ENCODE data around the gene ATXN10. TPM values are rescaled to one million over a fixed set of nuclear protein-coding genes. Genes with fewer than 3 reads are reported as not detected.

The ATXN10 gene
- total and polyA plus RNA-seq, 2 of the 8 experiments (the other 6 are each of a cell fraction or from before 2014, with no cell fraction given): 134 to 210 TPM

DNA sequence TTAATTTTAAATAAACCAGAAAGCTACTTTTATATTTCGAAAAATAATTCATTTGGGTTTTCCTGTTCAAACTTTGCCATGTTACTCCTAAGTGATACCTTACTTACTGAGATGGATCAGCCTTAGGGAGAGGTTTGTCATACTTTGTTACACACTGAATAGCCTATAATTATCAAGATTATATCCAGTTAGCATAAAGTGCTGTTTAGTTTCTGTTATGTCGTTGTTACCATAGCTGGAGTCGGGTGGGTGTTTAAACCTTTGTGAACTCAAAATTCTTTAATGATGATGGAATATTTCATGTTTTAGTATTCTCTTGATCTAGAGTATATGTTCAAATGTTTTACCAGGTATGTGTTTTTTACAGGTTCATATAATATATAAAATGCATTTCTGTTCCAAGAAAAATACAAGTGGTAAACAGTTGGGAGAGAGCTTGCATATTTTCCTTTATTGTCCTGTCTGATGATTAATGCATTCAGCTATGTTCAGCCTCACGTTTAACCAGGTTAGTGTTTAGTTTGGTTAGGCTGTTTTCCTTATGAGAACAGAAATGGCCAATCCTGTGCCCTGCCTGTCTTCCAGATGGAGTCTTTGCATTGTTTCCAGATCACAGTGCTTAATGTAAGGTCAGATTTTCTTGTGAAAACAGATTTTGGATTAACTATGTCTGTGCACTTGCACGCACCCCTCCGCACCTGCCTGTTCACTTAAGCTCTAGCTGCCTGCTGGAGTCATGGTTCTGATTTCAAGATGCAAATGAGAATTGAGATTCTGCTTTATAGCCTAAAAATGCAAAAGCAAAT, 105.6 kb downstream of the ATXN10 start:
- Histone ChIP-seq H4K8ac (ENCODE audit: extremely low read depth, insufficient read depth, low read length) (no peak overlapping the region), H2BK120ac (replicated peaks; ENCODE audit: low read depth, low read length) (no peak overlapping the region), H2AFZ (ENCODE audit: low read length) (no peak overlapping the region), H3K4me2 (ENCODE audit: insufficient read depth in 1 of 2, low read depth in 2 of 2, low read length in 2 of 2) (no peak overlapping the region), H3K23ac (ENCODE audit: insufficient read length) (no peak overlapping the region), H2AK5ac (ENCODE audit: low read depth, low read length) (no peak overlapping the region), H3K23me2 (ENCODE audit: low read depth, low read length) (no peaks in the 10 kb centered on the region), H3K4me3 (ENCODE audit: extremely low read depth in 1 of 4, insufficient read depth in 2 of 4, low read depth in 3 of 4, low read length in 4 of 4) (no peak overlapping the region), H4K5ac (ENCODE audit: insufficient read length, low read depth, low read length) (no peak overlapping the region), H2BK20ac (ENCODE audit: low read length) (no peak overlapping the region), H3K27ac (ENCODE audit: low read depth, low read length) (no peak overlapping the region), H3K79me2 (ENCODE audit: control insufficient read depth in 1 of 2, insufficient read depth in 2 of 2, low read length in 2 of 2) (peaks cover 0 to 20% of the 10 kb centered on the region in 2 experiments; a peak in 2 of 4 replicates), H3K36me3 (ENCODE audit: control insufficient read depth in 2 of 4, insufficient read depth in 4 of 4, low read length in 3 of 4) (no peaks in the 10 kb centered on the region), H3K27me3 (replicated peaks in 1 of 4; ENCODE audit: control insufficient read depth in 3 of 4, extremely low read depth in 1 of 4, insufficient read depth in 3 of 4, low read length in 3 of 4) (no peaks in the 10 kb centered on the region), H3K18ac (ENCODE audit: extremely low read depth, low read length) (no peak overlapping the region), H3K56ac (replicated peaks; ENCODE audit: insufficient read length, low read depth, low read length) (no peak overlapping the region), H3K4ac (replicated peaks; ENCODE audit: insufficient read length, low read depth, low read length) (no peak overlapping the region), H4K20me1 (replicated peaks in 1 of 2; ENCODE audit: control insufficient read depth in 1 of 2, insufficient read depth in 2 of 2, low read length in 2 of 2) (peaks cover 0 to 1% of the 10 kb centered on the region in 2 experiments), H2BK15ac (ENCODE audit: low read length) (no peak overlapping the region), H2BK5ac (ENCODE audit: low read depth, low read length) (no peak overlapping the region), H3K4me1 (replicated peaks in 1 of 4; ENCODE audit: control insufficient read depth in 3 of 4, insufficient read depth in 4 of 4, low read length in 3 of 4) (peaks cover 0 to 8% (median 0%) of the 10 kb centered on the region in 4 experiments; a peak in 4 of 7 replicates), H3K9me3 (ENCODE audit: insufficient read depth in 2 of 2, low read depth in 1 of 2, low read length in 1 of 2) (no peaks in the 10 kb centered on the region), H3K79me1 (ENCODE audit: low read depth, low read length) (no peaks in the 10 kb centered on the region), H2BK12ac (ENCODE audit: low read depth, low read length) (no peak overlapping the region), H3K14ac (ENCODE audit: insufficient read length) (no peak overlapping the region), H4K91ac (replicated peaks; ENCODE audit: insufficient read length, low read length) (no peak overlapping the region), H3K9ac (replicated peaks in 1 of 4; ENCODE audit: extremely low read depth in 1 of 4, low read depth in 3 of 4, low read length in 3 of 4) (no peak overlapping the region)
- WGBS, 2 experiments (ENCODE audit: extremely low coverage in 1 of 2, insufficient coverage in 1 of 2, insufficient read length in 1 of 2, insufficient replicate concordance in 2 of 2, low coverage in 1 of 2, low lambda C conversion rate in 2 of 2, missing lambda C conversion rate in 1 of 2): 88% methylated on average over 6 of the region's 6 CpGs; no CpG with 5 or more reads in 1 of the 2 experiments
- FAIRE-seq: no peak
- POLR2A ChIA-PET (ENCODE audit: partially characterized antibody): no interaction called here
- no peak for DNase-seq (ENCODE audit: low read depth in 1 of 2, low spot score in 2 of 2)
- CTCF ChIA-PET (ENCODE audit: partially characterized antibody): interaction anchor here (1.2 to 1.9 kb wide), 2 partner anchors 8 to 87 kb away, joined by 4 to 5 read pairs; no protein-coding TSS in a partner anchor
- TF ChIP-seq SAP30 (IDR thresholded peaks at IDR 0.05; ENCODE audit: insufficient read depth, insufficient replicate concordance, low read length) (no peak), RFX5 (IDR thresholded peaks at IDR 0.05; ENCODE audit: borderline replicate concordance, low read depth, low read length) (no peak), EGR1 (IDR thresholded peaks at IDR 0.05; ENCODE audit: borderline replicate concordance, low read depth, low read length) (no peak), CBX8 (IDR thresholded peaks at IDR 0.05; ENCODE audit: borderline replicate concordance, low read depth, low read length) (no peak), NANOG (IDR thresholded peaks at IDR 0.05; ENCODE audit: insufficient read depth, low read depth, low read length, poor library complexity, severe bottlenecking) (no peak), CREB1 (IDR thresholded peaks at IDR 0.05) (no peak), POLR2A (IDR thresholded peaks at IDR 0.05; ENCODE audit: control extremely low read depth in 1 of 2, low read depth in 2 of 2, low read length in 2 of 2) (no peak)

Data from H1 (cell line).